HepG2 (cell line): ENCODE measurements around the gene FAM222A. TPM values are rescaled to one million over a fixed set of nuclear protein-coding genes. Genes with fewer than 3 reads are reported as not detected.
"Not testable (repeated sequence)": the region's sequence is repeated elsewhere in the genome, so short reads cannot be mapped to it uniquely, and the experiment has no call there.

Experiments used
- ATAC-seq: fragments of 200-7000 bp; cut with Tn5 transposase; 3 replicates; pipeline ENCODE4 v1.9.1; 2020; ENCODE audit warnings: mild to moderate bottlenecking, moderate library complexity
- BruUV-seq: library from RNA; stranded (reverse); fragments of 400-500 nt; replicated peaks from 2 replicates; lab custom pipeline; 2021; lab: Mats Ljungman, UMichigan
- CTCF ChIA-PET: fragments of 300-600 bp; formaldehyde crosslinking; extraction: SDS; loops from one replicate; lab custom pipeline; 2021; ENCODE audit warnings: low total read pairs, inconsistent platforms, low intra/inter-chr PET ratio; lab: Yijun Ruan, JAX
- POLR2A ChIA-PET: fragments of 350-600 bp; sonication (Branson Sonifier 250); formaldehyde crosslinking; loops from one replicate; lab custom pipeline; 2020; ENCODE audit warnings: antibody characterized with exemption, inconsistent platforms; lab: Yijun Ruan, JAX
- DNase-seq: peaks from one replicate; pipeline ENCODE4 v3.0.0-alpha.2; 2015; ENCODE audit warnings: low spot score
- FAIRE-seq: peaks from 3 replicates; lab custom pipeline; 2011; peaks lifted over from hg19 to GRCh38; lab: Jason Lieb, UNC
- H2AFZ ChIP-seq: one replicate; pipeline ENCODE4 v1.6.1; 2011; ENCODE audit warnings: low read length, inconsistent platforms
- H3K27ac ChIP-seq: fragments of 300-600 bp; 3 replicates; pipeline ENCODE4 v1.8.0; 2011; ENCODE audit warnings: mixed run types, mild to moderate bottlenecking, mixed read lengths, low read length, inconsistent platforms; ENCODE audit not compliant: insufficient read depth; ENCODE audit errors: extremely low read length
- H3K27me3 ChIP-seq, 2 experiments: fragments of 200-600 bp in 1 of 2; 2 replicates in 1 of 2; 3 replicates in 1 of 2; pipeline versions ENCODE4 v1.6.0 to v1.8.0; 2011; ENCODE audit warnings: low read length in 2 of 2, mild to moderate bottlenecking in 2 of 2, moderate library complexity in 2 of 2, inconsistent platforms in 1 of 2; ENCODE audit not compliant: insufficient read depth in 2 of 2, control insufficient read depth in 1 of 2
- H3K36me3 ChIP-seq, 2 experiments: fragments of 200-600 bp in 1 of 2; replicated peaks in 1 of 2; 2 replicates in 1 of 2; 3 replicates in 1 of 2; pipeline versions ENCODE4 v1.5.1 to v1.8.0; 2011; ENCODE audit warnings: low read length in 2 of 2, inconsistent platforms in 1 of 2; ENCODE audit not compliant: insufficient read depth in 2 of 2, control insufficient read depth in 1 of 2
- H3K4me1 ChIP-seq: 2 replicates; pipeline ENCODE4 v1.5.1; 2012; ENCODE audit warnings: low read length, inconsistent platforms; ENCODE audit not compliant: insufficient read depth
- H3K4me2 ChIP-seq: 2 replicates; pipeline ENCODE4 v1.6.0; 2011; ENCODE audit warnings: low read depth, low read length, inconsistent platforms
- H3K4me3 ChIP-seq, 3 experiments: fragments of 200-600 bp in 1 of 3; sonication (generic), shearing (Covaris generic) in 1 of 3; replicated peaks in 1 of 3; 2 replicates each; pipeline ENCODE4 v1.5.1; 2011 to 2016; ENCODE audit warnings: low read length in 3 of 3, inconsistent platforms in 2 of 3, low read depth in 2 of 3, mild to moderate bottlenecking in 2 of 3, control low read depth in 1 of 3, mixed read lengths in 1 of 3; ENCODE audit not compliant: insufficient read depth in 1 of 3
- H3K79me2 ChIP-seq: one replicate; pipeline ENCODE4 v1.6.1; 2011; ENCODE audit warnings: low read length, inconsistent platforms; ENCODE audit not compliant: insufficient read depth
- H3K9ac ChIP-seq: 2 replicates; pipeline ENCODE4 v1.6.0; 2011; ENCODE audit warnings: mild to moderate bottlenecking, low read depth, low read length, inconsistent platforms; ENCODE audit not compliant: insufficient read depth
- H3K9me3 ChIP-seq: 2 replicates; pipeline ENCODE4 v1.5.1; 2012; ENCODE audit warnings: mild to moderate bottlenecking, low read length
- H4K20me1 ChIP-seq: 2 replicates; pipeline ENCODE4 v1.6.0; 2011; ENCODE audit warnings: inconsistent platforms, mild to moderate bottlenecking, low read length, moderate library complexity; ENCODE audit not compliant: insufficient read depth
- CTCF ChIP-seq: sonication (generic); formaldehyde crosslinking; IDR thresholded peaks from 2 replicates; pipeline ENCODE4 v1.5.0; 2020; ENCODE audit warnings: mild to moderate bottlenecking, missing genetic modification reagents, moderate library complexity
- DZIP1 ChIP-seq: sonication (generic); formaldehyde crosslinking; IDR thresholded peaks from 2 replicates; pipeline ENCODE4 v1.5.0; 2020; ENCODE audit warnings: mild to moderate bottlenecking, missing genetic modification reagents
- ZBTB25 ChIP-seq: IDR thresholded peaks from 2 replicates; pipeline ENCODE4 v1.6.1; 2018; ENCODE audit warnings: missing genetic modification reagents
- ZFP36L2 ChIP-seq: sonication (generic); formaldehyde crosslinking; IDR thresholded peaks from 2 replicates; pipeline ENCODE4 v1.4.0; 2020; ENCODE audit warnings: missing genetic modification reagents
- ZNF121 ChIP-seq: sonication (generic); formaldehyde crosslinking; IDR thresholded peaks from 2 replicates; pipeline ENCODE4 v1.5.0; 2020; ENCODE audit warnings: mild to moderate bottlenecking, missing genetic modification reagents
- ZNF713 ChIP-seq: sonication (generic); formaldehyde crosslinking; IDR thresholded peaks from 2 replicates; pipeline ENCODE4 v1.4.0; 2020; ENCODE audit warnings: mild to moderate bottlenecking, missing genetic modification reagents
- ZNF770 ChIP-seq: sonication (generic); formaldehyde crosslinking; IDR thresholded peaks from 2 replicates; pipeline ENCODE4 v1.5.0; 2020; ENCODE audit warnings: mild to moderate bottlenecking, missing genetic modification reagents
- WGBS: methylation state at CpG from one replicate; pipeline ENCODE4 v1.1.6; 2017; ENCODE audit warnings: low lambda C conversion rate; 5-methylcytosine and 5-hydroxymethylcytosine counted together
- in situ Hi-C: cut with HindIII; loops from 2 replicates; pipeline ENCODE4 v1.10.0; 2017; ENCODE audit warnings: low pct_unique_long_range_greater_than_20kb; ENCODE audit not compliant: extremely low pct_ligation_motif_present
- intact Hi-C: fragments of 100-400 bp; cut with micrococcal nuclease; formaldehyde crosslinking; loops from one replicate; pipeline ENCODE4 v1.10.0; 2022; ENCODE audit not compliant: unreplicated experiment
- polyA plus RNA-seq, 8 experiments: library from polyadenylated mRNA; depleted of rRNA in 3 of 8; stranded (reverse) in 7 of 8; unstranded in 1 of 8; fragments of >200 nt; fragmentation: Illumina TruSeq in 4 of 8; extraction: Trizol in 4 of 8; gene quantifications; 2 replicates each; pipeline versions ENCODE4 v1.2.1 to v1.2.3, GENCODE V29; 2011 to 2016; ENCODE audit warnings: low read depth in 4 of 8, missing spikeins in 1 of 8, mixed read lengths in 1 of 8; ENCODE audit not compliant: insufficient read depth in 1 of 8
- total RNA-seq, 5 experiments: library from RNA; depleted of rRNA; stranded (reverse); fragments of >200 nt; fragmentation: Illumina TruSeq; extraction: Trizol; gene quantifications; 2 replicates each; pipeline ENCODE4 v1.2.3, GENCODE V29; 2016; ENCODE audit warnings: low read depth in 1 of 5

The FAM222A gene
- total and polyA plus RNA-seq, 2 of the 13 experiments (the other 11 are each of a cell fraction or from before 2014, with no cell fraction given) = 2.7 to 9.6 TPM

- not testable (repeated sequence) for FAIRE-seq, H3K36me3 ChIP-seq, H3K79me2 ChIP-seq
- TF ChIP-seq ZNF770 (CRISPR knock-in tag) = 0 out of 2 replicates have a peak, but pooled peaks have one; percentile 44
- TF ChIP-seq ZNF121 (CRISPR knock-in tag) = peak; percentile 47
- TF ChIP-seq, all 625 proteins: peak for 2; not testable (repeated sequence) for 623
- intact Hi-C loops, in situ Hi-C loops, H2AFZ ChIP-seq, H3K27ac ChIP-seq, ATAC-seq, H3K4me2 ChIP-seq, H3K4me3 ChIP-seq, DNase-seq, H3K9ac ChIP-seq, POLR2A ChIA-PET, CTCF ChIA-PET, H3K9me3 ChIP-seq, H3K27me3 ChIP-seq, BruUV-seq, H4K20me1 ChIP-seq: not testable (repeated sequence)
- H3K4me1 ChIP-seq = peaks cover 25% of the 10 kb centered on the region
- 66% methylated on average over 5 of the region's 6 CpGs for WGBS
Measured at GRCh38 chr12:109694629-109695028, 19.0 kb upstream of the FAM222A start.

GRCh38 chr12:109695416-109695815 is 18.2 kb upstream of the FAM222A start:
- no peak for DNase-seq
- peak overlapping the region in 2 of 3 experiments; percentile 41 to 55; a peak in 3 of 6 replicates for H3K4me3 ChIP-seq
- peak overlapping the region; percentile 82 for H3K4me2 ChIP-seq
- no peak for FAIRE-seq
- no TSS peak for BruUV-seq
- peaks cover 1 to 8% of the 10 kb centered on the region in 2 experiments; a peak in 2 of 5 replicates for H3K27me3 ChIP-seq
- H3K4me1 ChIP-seq = peaks cover 25% of the 10 kb centered on the region
- ChIA-PET CTCF (no interaction called here), POLR2A (interaction anchor here (0.9 to 1.1 kb wide), 2 partner anchors 12 to 24 kb away, joined by 3 to 6 read pairs; no protein-coding TSS in a partner anchor)
- no peaks in the 10 kb centered on the region for H4K20me1 ChIP-seq
- H3K9ac ChIP-seq = peak overlapping the region; percentile 43; the same call in 1 of the 2 replicates
- H3K36me3 ChIP-seq = no peaks in the 10 kb centered on the region
- peak; percentile 62 for ATAC-seq
- no peak overlapping the region for H2AFZ ChIP-seq
- H3K9me3 ChIP-seq = no peaks in the 10 kb centered on the region
- intact Hi-C loops (no loop called here), in situ Hi-C loops (no loop called here)
- no peaks in the 10 kb centered on the region for H3K79me2 ChIP-seq
- under 1% methylated on average over 9 of the region's 12 CpGs for WGBS
- peak overlapping the region; percentile 42 for H3K27ac ChIP-seq
- no peak for TF ChIP-seq DZIP1 (CRISPR knock-in tag)
- TF ChIP-seq CTCF (CRISPR knock-in tag) = 0 out of 2 replicates have a peak, but pooled peaks have one; percentile 24
- TF ChIP-seq ZFP36L2 (CRISPR knock-in tag) = no peak
- TF ChIP-seq ZNF713 = no peak
- TF ChIP-seq ZBTB25 = no peak
